GM13977 (cell line): ENCODE results near the gene SCAPER.

Source experiments
- DNase-seq: peaks from one replicate; pipeline ENCODE4 v3.0.0; 2012; ENCODE audit warnings: low spot score
- in situ Hi-C: fragments of 300-500 bp; cut with MboI; formaldehyde crosslinking; loops from one replicate; pipeline ENCODE4 v1.12.0; 2022; ENCODE audit warnings: low sequenced_read_pairs, low pct_unique_long_range_greater_than_20kb, mixed read lengths, inconsistent platforms; ENCODE audit not compliant: unreplicated experiment
- TF ChIP-seq, protein P1 (sequence below): IDR thresholded peaks from 2 replicates; pipeline ENCODE4 v1.5.1; 2012; ENCODE audit warnings: mild to moderate bottlenecking, control low read depth; ENCODE audit not compliant: insufficient read depth; ENCODE audit errors: extremely low read depth, missing control alignments

SCAPER gene

DNA sequence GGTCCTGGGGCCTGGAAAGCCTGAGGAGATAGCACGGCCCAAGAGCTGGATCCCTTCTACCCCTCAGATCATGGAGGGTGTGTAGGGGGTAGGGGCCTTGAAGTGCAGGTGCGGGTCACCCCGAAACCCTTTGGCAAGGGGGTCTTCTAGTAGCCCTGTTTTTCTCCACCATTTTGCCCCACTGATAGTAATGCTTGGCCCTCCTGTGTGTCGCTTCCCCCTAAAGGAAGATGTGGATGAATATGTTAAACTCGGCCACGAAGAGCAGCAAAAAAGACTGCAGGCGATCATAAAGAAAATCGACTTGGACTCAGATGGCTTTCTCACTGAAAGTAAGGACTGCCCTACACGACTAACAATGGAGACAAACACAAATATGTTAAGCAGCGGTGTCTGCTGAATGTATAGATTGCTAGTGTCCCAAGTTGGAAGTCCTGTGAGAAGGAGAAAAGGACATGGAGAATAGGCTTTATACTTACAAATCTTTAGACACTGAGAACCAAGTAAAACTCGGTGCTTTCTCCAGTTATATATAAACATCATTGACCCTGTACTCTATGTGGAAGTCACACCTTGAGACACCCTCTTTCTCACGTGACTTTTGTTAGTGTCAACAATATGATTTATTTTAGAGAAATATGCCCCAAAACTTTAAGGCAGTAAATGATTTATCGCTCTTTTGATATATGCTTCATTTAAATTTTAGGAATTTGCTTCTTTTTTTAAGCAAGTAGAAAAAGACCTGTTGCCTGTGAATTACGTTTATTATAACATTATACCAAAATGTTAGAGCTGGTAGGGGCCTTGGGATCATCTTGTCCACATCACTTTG, 27.2 kb upstream of the SCAPER start:
- in situ Hi-C loops = no loop called here
- TF ChIP-seq, protein P1, sequence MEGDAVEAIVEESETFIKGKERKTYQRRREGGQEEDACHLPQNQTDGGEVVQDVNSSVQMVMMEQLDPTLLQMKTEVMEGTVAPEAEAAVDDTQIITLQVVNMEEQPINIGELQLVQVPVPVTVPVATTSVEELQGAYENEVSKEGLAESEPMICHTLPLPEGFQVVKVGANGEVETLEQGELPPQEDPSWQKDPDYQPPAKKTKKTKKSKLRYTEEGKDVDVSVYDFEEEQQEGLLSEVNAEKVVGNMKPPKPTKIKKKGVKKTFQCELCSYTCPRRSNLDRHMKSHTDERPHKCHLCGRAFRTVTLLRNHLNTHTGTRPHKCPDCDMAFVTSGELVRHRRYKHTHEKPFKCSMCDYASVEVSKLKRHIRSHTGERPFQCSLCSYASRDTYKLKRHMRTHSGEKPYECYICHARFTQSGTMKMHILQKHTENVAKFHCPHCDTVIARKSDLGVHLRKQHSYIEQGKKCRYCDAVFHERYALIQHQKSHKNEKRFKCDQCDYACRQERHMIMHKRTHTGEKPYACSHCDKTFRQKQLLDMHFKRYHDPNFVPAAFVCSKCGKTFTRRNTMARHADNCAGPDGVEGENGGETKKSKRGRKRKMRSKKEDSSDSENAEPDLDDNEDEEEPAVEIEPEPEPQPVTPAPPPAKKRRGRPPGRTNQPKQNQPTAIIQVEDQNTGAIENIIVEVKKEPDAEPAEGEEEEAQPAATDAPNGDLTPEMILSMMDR = no peak
- DNase-seq = no peak

DNA sequence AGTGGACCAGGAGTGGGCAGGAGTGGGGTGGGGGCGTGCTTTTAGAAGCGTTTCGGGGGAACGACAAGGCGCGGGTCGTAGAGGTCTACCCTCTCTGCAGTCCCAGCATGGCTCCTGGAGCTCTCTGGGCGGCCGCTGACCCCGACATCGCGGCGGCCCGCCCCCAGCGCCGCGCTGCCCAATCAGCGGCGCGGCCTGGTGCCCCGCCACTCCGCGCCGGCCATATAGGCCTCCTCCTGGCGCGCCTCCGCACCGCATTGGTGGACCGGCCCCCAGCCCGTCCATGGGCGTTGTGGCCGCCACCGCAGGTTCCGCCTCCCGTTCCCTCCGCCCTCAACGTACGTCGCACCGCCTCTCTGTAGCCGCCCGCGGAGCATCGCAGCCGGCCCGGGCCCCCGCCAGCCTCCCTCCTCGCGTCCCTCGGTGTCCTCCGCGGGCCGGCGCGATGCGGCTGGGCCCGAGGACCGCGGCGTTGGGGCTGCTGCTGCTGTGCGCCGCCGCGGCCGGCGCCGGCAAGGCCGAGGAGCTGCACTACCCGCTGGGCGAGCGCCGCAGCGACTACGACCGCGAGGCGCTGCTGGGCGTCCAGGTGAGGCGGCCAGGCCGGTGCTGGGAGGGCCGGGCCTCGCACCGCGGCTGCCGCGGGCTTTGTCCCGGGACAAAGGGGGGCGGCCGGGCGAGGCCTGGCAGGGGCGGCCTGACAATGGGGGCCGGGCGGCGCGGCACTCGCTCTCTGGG, 26.4 kb upstream of the SCAPER start, which contains the start of gene RCN2:
TSS of gene RCN2 (plus strand) at position 353 of the 738 bp plus-strand sequence. CDS start at position 446, 93 bp downstream.
- TF ChIP-seq, protein P1 = no peak
- in situ Hi-C loops = no loop called here
- DNase-seq = peak; percentile 95

DNA sequence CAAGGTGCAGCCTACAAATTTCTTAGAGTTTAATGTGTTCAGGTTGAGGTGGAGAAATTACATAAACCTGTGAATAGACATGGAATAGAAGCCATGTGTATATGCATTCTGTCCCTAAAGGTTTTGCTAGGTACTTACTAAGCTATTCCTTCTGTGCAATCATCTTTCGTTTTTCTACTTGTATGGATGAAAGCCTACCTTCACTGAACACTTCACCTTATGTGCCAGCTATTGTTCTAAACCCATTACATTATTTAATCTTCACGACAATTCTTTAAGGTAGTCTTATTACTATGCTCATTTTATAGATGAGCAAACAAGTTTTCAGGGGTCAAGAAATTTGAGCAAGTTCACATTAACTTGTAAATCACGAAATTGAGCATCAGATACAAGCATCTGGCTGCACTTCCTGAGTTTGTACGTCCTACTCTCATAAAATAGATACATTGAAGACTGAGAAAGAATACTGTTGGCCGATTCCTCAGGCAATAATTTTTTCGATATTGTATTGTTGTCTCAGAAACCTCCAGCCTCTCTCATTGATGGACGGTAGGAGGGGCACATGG, 25.8 kb upstream of the SCAPER start:
- TF ChIP-seq, protein P1 = no peak
- in situ Hi-C loops = no loop called here
- no peak for DNase-seq

DNA sequence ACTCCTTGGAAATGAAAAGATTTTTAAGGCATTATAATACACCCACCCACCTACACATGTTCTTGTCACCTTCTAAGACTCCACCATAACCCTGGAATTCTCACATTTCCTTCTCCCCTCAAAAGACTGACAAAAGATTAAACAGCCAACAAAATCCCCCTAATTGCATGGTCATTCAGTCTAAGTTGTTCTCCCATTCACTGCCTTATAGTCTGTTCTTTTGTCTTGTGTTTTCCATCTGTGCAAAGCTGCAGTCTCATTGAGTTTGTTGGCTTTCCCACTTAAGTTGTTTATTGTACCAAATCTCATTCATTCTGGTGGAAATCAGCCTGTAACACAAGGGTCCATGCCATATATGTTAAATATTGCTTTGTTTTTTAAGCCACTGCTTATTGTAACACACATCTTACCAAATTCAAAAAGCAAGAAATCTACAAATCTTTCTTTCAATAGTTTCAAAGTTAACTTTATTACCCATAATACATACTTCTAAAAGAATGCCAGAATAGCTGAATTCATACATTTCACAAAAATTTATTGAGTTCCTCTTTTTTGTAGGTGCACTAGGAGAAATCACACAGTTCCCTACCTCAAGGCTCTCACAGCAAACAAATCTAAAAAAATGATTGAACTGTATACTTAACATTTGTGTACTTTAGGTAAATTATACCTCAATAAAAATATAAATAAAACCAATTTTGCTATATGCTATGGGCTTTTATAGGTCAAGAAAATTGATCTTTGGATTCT, 24.0 kb upstream of the SCAPER start:
- in situ Hi-C loops = no loop called here
- no peak for DNase-seq
- TF ChIP-seq, protein P1 = no peak

DNA sequence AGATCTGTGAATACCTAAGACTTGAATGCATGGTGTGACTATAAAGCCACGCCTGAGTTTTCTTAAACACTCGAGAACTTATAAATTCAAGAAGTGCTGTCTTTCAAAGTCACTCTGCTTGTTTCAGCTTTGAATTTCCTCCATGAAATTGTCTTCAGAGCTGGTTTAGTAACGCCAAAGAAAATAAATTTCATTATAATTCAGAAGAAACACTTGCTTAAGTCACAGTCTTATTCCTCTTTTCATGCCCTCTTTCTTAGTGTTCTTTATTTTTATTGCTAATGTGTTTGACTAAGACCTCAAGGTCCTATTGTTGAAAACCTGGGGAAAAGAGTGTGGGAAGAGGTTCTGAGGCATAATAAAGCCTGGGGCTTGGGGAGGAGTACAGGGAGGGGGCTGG, 23.1 kb upstream of the SCAPER start:
- in situ Hi-C loops = no loop called here

More for the DNA sequence above, 23.1 kb upstream of the SCAPER start:
- TF ChIP-seq, protein P1 = no peak
- DNase-seq = no peak
